CD4-positive, alpha-beta T cell treated with Interleukin-1 beta for 1 hour (primary cell): ENCODE measurements around the gene SCGB1C1.
"Not testable (repeated sequence)": the region's sequence is repeated elsewhere in the genome, so short reads cannot be mapped to it uniquely, and the experiment has no call there.

Experiments used
- DNase-seq, 2 donors: peaks; one replicate each; pipeline ENCODE4 v3.0.0-alpha.2; 2020 to 2022

Gene SCGB1C1

GRCh38 chr11:192674-193128 is at the start of gene SCGB1C1:
TSS of gene SCGB1C1 (plus strand) at chr11:193078. CDS start at chr11:193100, 22 bp downstream.
- not testable (repeated sequence) for DNase-seq

- not testable (repeated sequence) for DNase-seq
Observed at GRCh38 chr11:180242-180641, 12.6 kb upstream of the SCGB1C1 start.

GRCh38 chr11:189200-189783 is 3.6 kb upstream of the SCGB1C1 start:
- DNase-seq, result peak in 1 of 2 donors; percentile 1

- DNase-seq, result peak in 1 of 2 donors; percentile 54
Observed at GRCh38 chr11:189843-190311, 3.0 kb upstream of the SCGB1C1 start.

GRCh38 chr11:190546-190945 is 2.3 kb upstream of the SCGB1C1 start:
- not testable (repeated sequence) for DNase-seq

GRCh38 chr11:191490-192478 is 1.1 kb upstream of the SCGB1C1 start:
- peak; percentile 46 to 51 for DNase-seq

- DNase-seq, result not testable (repeated sequence)
Observed at GRCh38 chr11:193481-193880, 603 bp downstream of the SCGB1C1 start.

- DNase-seq, result no peak
Observed at GRCh38 chr11:196786-197731, 4.2 kb downstream of the SCGB1C1 start.

GRCh38 chr11:197741-198235 is 4.9 kb downstream of the SCGB1C1 start:
- DNase-seq, result no peak

- DNase-seq, result no peak
Observed at GRCh38 chr11:198236-198806, 5.4 kb downstream of the SCGB1C1 start.

GRCh38 chr11:199004-199581 is 6.2 kb downstream of the SCGB1C1 start:
- DNase-seq, result no peak

GRCh38 chr11:199782-200181 is 6.9 kb downstream of the SCGB1C1 start:
- DNase-seq, result no peak

- DNase-seq, result no peak
Observed at GRCh38 chr11:200224-201003, 7.5 kb downstream of the SCGB1C1 start.

GRCh38 chr11:201966-202365 is 9.1 kb downstream of the SCGB1C1 start:
- no peak for DNase-seq

GRCh38 chr11:202490-202889 is 9.6 kb downstream of the SCGB1C1 start:
- no peak for DNase-seq

GRCh38 chr11:203056-203944 is 10.4 kb downstream of the SCGB1C1 start:
- no peak for DNase-seq

- no peak for DNase-seq
Observed at GRCh38 chr11:203945-204586, 11.2 kb downstream of the SCGB1C1 start.

- no peak for DNase-seq
Observed at GRCh38 chr11:204587-205109, 11.8 kb downstream of the SCGB1C1 start.
